BLaER1 (cell line): ENCODE results near the gene SYT6.

ENCODE experiments used
- H3K27ac ChIP-seq: shearing (Covaris generic); formaldehyde crosslinking; 2 replicates; pipeline ENCODE4 v1.8.1; 2022
- H3K27me3 ChIP-seq: shearing (Covaris generic); formaldehyde crosslinking; 2 replicates; pipeline ENCODE4 v1.8.1; 2022
- H3K36me3 ChIP-seq: shearing (Covaris generic); formaldehyde crosslinking; 2 replicates; pipeline ENCODE4 v1.8.1; 2022
- H3K4me1 ChIP-seq: shearing (Covaris generic); formaldehyde crosslinking; 2 replicates; pipeline ENCODE4 v1.8.1; 2022
- H3K4me2 ChIP-seq: shearing (Covaris generic); formaldehyde crosslinking; 2 replicates; pipeline ENCODE4 v1.8.1; 2022
- H3K4me3 ChIP-seq: shearing (Covaris generic); formaldehyde crosslinking; 2 replicates; pipeline ENCODE4 v1.8.1; 2022
- H3K9ac ChIP-seq: shearing (Covaris generic); formaldehyde crosslinking; 2 replicates; pipeline ENCODE4 v1.8.1; 2022
- H3K9me3 ChIP-seq: shearing (Covaris generic); formaldehyde crosslinking; 2 replicates; pipeline ENCODE4 v1.8.1; 2022
- H4K20me1 ChIP-seq: shearing (Covaris generic); formaldehyde crosslinking; 2 replicates; pipeline ENCODE4 v1.8.1; 2022
- Cebpa-rat ChIP-seq: shearing (Covaris generic); IDR thresholded peaks from 2 replicates; pipeline ENCODE4 v1.8.1; 2022

The SYT6 gene

GRCh38 chr1:114137497-114137896, 16.2 kb downstream of the SYT6 start:
- Histone ChIP-seq H3K9ac (no peak overlapping the region), H3K36me3 (no peaks in the 10 kb centered on the region), H3K27ac (no peak overlapping the region), H4K20me1 (no peaks in the 10 kb centered on the region), H3K9me3 (no peaks in the 10 kb centered on the region; the same call in 1 of the 2 replicates), H3K4me3 (no peak overlapping the region), H3K4me2 (no peak overlapping the region), H3K27me3 (no peaks in the 10 kb centered on the region), H3K4me1 (no peaks in the 10 kb centered on the region)
- no peak for TF ChIP-seq Cebpa-rat

- Histone ChIP-seq H3K27ac (no peak overlapping the region), H3K4me2 (no peak overlapping the region)
- no peak for TF ChIP-seq Cebpa-rat
Observed at GRCh38 chr1:114135786-114136185, 17.9 kb downstream of the SYT6 start.

GRCh38 chr1:114134518-114134917, 19.2 kb downstream of the SYT6 start:
- TF ChIP-seq Cebpa-rat, result no peak
- Histone ChIP-seq H3K36me3 (no peaks in the 10 kb centered on the region), H3K4me2 (no peak overlapping the region), H4K20me1 (no peaks in the 10 kb centered on the region), H3K9ac (no peak overlapping the region), H3K4me3 (no peak overlapping the region), H3K4me1 (no peaks in the 10 kb centered on the region), H3K27me3 (no peaks in the 10 kb centered on the region), H3K27ac (no peak overlapping the region), H3K9me3 (no peaks in the 10 kb centered on the region)

More at GRCh38 chr1:114135786-114136185, 17.9 kb downstream of the SYT6 start:
- no peaks in the 10 kb centered on the region for H3K9me3 ChIP-seq
- no peaks in the 10 kb centered on the region for H4K20me1 ChIP-seq
- H3K4me3 ChIP-seq, result no peak overlapping the region
- H3K27me3 ChIP-seq, result no peaks in the 10 kb centered on the region
- no peak overlapping the region for H3K9ac ChIP-seq
- no peaks in the 10 kb centered on the region for H3K4me1 ChIP-seq
- no peaks in the 10 kb centered on the region for H3K36me3 ChIP-seq

GRCh38 chr1:114133129-114133528, 20.5 kb downstream of the SYT6 start:
- Histone ChIP-seq H3K27ac (no peak overlapping the region), H3K9ac (no peak overlapping the region), H3K4me2 (no peak overlapping the region), H3K9me3 (no peaks in the 10 kb centered on the region), H3K4me3 (no peak overlapping the region), H3K36me3 (no peaks in the 10 kb centered on the region), H3K27me3 (no peaks in the 10 kb centered on the region), H3K4me1 (peaks cover 7% of the 10 kb centered on the region; the same call in 1 of the 2 replicates), H4K20me1 (no peaks in the 10 kb centered on the region)
- TF ChIP-seq Cebpa-rat, result no peak

GRCh38 chr1:114131526-114132220, 22.0 kb downstream of the SYT6 start:
- Histone ChIP-seq H3K4me3 (no peak overlapping the region), H4K20me1 (no peaks in the 10 kb centered on the region), H3K4me1 (peaks cover 7% of the 10 kb centered on the region; the same call in 1 of the 2 replicates), H3K9me3 (no peaks in the 10 kb centered on the region), H3K27ac (no peak overlapping the region), H3K36me3 (no peaks in the 10 kb centered on the region), H3K27me3 (no peaks in the 10 kb centered on the region), H3K4me2 (no peak overlapping the region), H3K9ac (no peak overlapping the region)
- no peak for TF ChIP-seq Cebpa-rat

GRCh38 chr1:114130846-114131525, 22.7 kb downstream of the SYT6 start:
- H3K4me1 ChIP-seq, result peaks cover 7% of the 10 kb centered on the region; the same call in 1 of the 2 replicates
- no peaks in the 10 kb centered on the region for H3K36me3 ChIP-seq
- no peaks in the 10 kb centered on the region for H3K27me3 ChIP-seq
- H3K9me3 ChIP-seq, result no peaks in the 10 kb centered on the region
- no peak overlapping the region for H3K27ac ChIP-seq
- no peak for TF ChIP-seq Cebpa-rat
- H3K4me3 ChIP-seq, result no peak overlapping the region
- H3K4me2 ChIP-seq, result no peak overlapping the region
- no peaks in the 10 kb centered on the region for H4K20me1 ChIP-seq
- no peak overlapping the region for H3K9ac ChIP-seq

GRCh38 chr1:114130213-114130612, 23.5 kb downstream of the SYT6 start:
- H3K27me3 ChIP-seq, result no peaks in the 10 kb centered on the region
- no peak for TF ChIP-seq Cebpa-rat
- no peak overlapping the region for H3K9ac ChIP-seq
- H3K4me2 ChIP-seq, result no peak overlapping the region
- no peaks in the 10 kb centered on the region for H3K36me3 ChIP-seq
- H3K4me3 ChIP-seq, result no peak overlapping the region
- H3K9me3 ChIP-seq, result no peaks in the 10 kb centered on the region
- peaks cover 7% of the 10 kb centered on the region; the same call in 1 of the 2 replicates for H3K4me1 ChIP-seq
- no peaks in the 10 kb centered on the region for H4K20me1 ChIP-seq
- no peak overlapping the region for H3K27ac ChIP-seq

- no peaks in the 10 kb centered on the region for H3K36me3 ChIP-seq
- H3K9ac ChIP-seq, result no peak overlapping the region
- H4K20me1 ChIP-seq, result no peaks in the 10 kb centered on the region
- H3K27me3 ChIP-seq, result no peaks in the 10 kb centered on the region
- no peaks in the 10 kb centered on the region for H3K9me3 ChIP-seq
- H3K4me3 ChIP-seq, result no peak overlapping the region
- H3K27ac ChIP-seq, result no peak overlapping the region
- no peak overlapping the region for H3K4me2 ChIP-seq
- H3K4me1 ChIP-seq, result peaks cover 7% of the 10 kb centered on the region; the same call in 1 of the 2 replicates
- no peak for TF ChIP-seq Cebpa-rat
Observed at GRCh38 chr1:114128293-114128692, 25.4 kb downstream of the SYT6 start.

- Histone ChIP-seq H3K4me2 (no peak overlapping the region), H3K4me3 (no peak overlapping the region), H3K27me3 (no peaks in the 10 kb centered on the region), H3K4me1 (peaks cover 7% of the 10 kb centered on the region; the same call in 1 of the 2 replicates), H3K9ac (no peak overlapping the region), H3K27ac (no peak overlapping the region), H3K9me3 (no peaks in the 10 kb centered on the region), H4K20me1 (no peaks in the 10 kb centered on the region), H3K36me3 (no peaks in the 10 kb centered on the region)
- no peak for TF ChIP-seq Cebpa-rat
Observed at GRCh38 chr1:114126261-114127095, 27.2 kb downstream of the SYT6 start.
